ENCODE data around the gene LAMB3.

DNA sequence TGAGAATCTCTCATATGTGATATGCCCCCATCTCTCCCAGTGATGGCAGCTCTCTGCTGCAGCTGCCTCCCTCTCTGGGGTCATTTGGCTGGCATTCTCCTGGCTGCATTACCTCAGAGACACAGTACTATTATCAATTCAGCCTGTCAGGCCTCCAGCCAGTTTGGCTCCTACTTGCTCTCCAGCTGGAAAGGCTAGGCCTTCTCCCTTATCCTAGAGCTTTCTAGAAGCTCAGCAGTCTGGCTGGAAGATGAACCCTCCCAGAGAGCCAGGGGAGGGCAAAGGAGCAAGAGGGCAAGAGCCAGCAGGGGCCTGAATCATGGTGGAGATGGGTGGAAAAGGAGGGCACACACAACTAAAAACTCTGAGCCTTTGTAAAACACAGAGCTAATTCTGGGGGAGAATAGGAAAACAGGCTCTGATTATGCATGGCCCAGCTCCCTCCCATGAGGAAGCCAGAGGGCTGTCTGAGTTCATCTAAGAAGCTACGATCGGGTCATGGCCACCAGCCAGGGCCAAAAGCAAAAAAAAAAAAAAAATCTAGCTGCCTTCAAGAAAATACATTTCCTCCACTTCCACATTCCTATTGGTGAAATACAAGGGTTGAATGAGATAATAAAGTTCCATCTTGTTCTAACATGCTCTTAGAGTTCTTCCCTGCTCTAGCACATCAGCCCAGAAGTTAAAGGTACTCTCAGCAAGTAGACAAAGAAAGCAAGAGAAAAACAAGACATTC is 8.8 kb downstream of the LAMB3 start:
- no peak for TF ChIP-seq ZNF232 (CRISPR knock-in tag; IDR thresholded peaks at IDR 0.05)
- TF ChIP-seq NFYB (CRISPR knock-in tag; conservative IDR thresholded peaks at IDR 0.05; ENCODE audit: low read depth): no peak
- TF ChIP-seq, protein P1, sequence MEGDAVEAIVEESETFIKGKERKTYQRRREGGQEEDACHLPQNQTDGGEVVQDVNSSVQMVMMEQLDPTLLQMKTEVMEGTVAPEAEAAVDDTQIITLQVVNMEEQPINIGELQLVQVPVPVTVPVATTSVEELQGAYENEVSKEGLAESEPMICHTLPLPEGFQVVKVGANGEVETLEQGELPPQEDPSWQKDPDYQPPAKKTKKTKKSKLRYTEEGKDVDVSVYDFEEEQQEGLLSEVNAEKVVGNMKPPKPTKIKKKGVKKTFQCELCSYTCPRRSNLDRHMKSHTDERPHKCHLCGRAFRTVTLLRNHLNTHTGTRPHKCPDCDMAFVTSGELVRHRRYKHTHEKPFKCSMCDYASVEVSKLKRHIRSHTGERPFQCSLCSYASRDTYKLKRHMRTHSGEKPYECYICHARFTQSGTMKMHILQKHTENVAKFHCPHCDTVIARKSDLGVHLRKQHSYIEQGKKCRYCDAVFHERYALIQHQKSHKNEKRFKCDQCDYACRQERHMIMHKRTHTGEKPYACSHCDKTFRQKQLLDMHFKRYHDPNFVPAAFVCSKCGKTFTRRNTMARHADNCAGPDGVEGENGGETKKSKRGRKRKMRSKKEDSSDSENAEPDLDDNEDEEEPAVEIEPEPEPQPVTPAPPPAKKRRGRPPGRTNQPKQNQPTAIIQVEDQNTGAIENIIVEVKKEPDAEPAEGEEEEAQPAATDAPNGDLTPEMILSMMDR (IDR thresholded peaks at IDR 0.05): no peak
- no peak for TF ChIP-seq ETV6 (CRISPR knock-in tag; IDR thresholded peaks at IDR 0.05)
- no peak for TF ChIP-seq MXD4 (CRISPR knock-in tag; IDR thresholded peaks at IDR 0.05; ENCODE audit: borderline replicate concordance)
- TF ChIP-seq ZNF121 (CRISPR knock-in tag; IDR thresholded peaks at IDR 0.05): no peak
- TF ChIP-seq ZNF317 (CRISPR knock-in tag; IDR thresholded peaks at IDR 0.05; ENCODE audit: borderline replicate concordance, low read depth): no peak
- TF ChIP-seq PRDM15 (CRISPR knock-in tag; IDR thresholded peaks at IDR 0.05): no peak
- TF ChIP-seq, protein P2, sequence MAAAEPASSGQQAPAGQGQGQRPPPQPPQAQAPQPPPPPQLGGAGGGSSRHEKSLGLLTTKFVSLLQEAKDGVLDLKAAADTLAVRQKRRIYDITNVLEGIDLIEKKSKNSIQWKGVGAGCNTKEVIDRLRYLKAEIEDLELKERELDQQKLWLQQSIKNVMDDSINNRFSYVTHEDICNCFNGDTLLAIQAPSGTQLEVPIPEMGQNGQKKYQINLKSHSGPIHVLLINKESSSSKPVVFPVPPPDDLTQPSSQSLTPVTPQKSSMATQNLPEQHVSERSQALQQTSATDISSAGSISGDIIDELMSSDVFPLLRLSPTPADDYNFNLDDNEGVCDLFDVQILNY (CRISPR knock-in tag; IDR thresholded peaks at IDR 0.05): no peak
- TF ChIP-seq ZNF263 (CRISPR knock-in tag; IDR thresholded peaks at IDR 0.05; ENCODE audit: low read depth): no peak
- TF ChIP-seq CREB1 (CRISPR knock-in tag; IDR thresholded peaks at IDR 0.05): no peak
- TF ChIP-seq ZBTB21 (CRISPR knock-in tag; IDR thresholded peaks at IDR 0.05; ENCODE audit: borderline replicate concordance): no peak
